LNCaP clone FGC (cell line): ENCODE results near the gene CEP131.

Experiments used
- DNase-seq: peaks from one replicate; pipeline ENCODE4 v3.0.0-alpha.2; 2011; ENCODE audit warnings: low read depth
- H3K4me3 ChIP-seq: 2 replicates; pipeline ENCODE4 v1.5.1; 2011; ENCODE audit warnings: mild to moderate bottlenecking, low read depth, low read length, control low read depth
- CTCF ChIP-seq: IDR thresholded peaks from 2 replicates; pipeline ENCODE4 v1.5.1; 2012; ENCODE audit warnings: mild to moderate bottlenecking; ENCODE audit not compliant: control insufficient read depth, insufficient read depth; ENCODE audit errors: extremely low read depth

CEP131 gene

GRCh38 chr17:81140018-81140417 lies 82.7 kb downstream of the CEP131 start:
- H3K4me3 ChIP-seq, result no peak overlapping the region
- TF ChIP-seq CTCF, result no peak
- no peak for DNase-seq
